ENCODE measurements around the gene RDH11.
A peak's percentile ranks its signal among the peaks of the same experiment; 100 is the strongest.

Gene RDH11

GRCh38 chr14:67703997-67704396 lies 8.4 kb upstream of the RDH11 start:
- DNase-seq = peak; percentile 14

GRCh38 chr14:67701492-67701891 lies 5.9 kb upstream of the RDH11 start, which contains the start of gene RDH12:
RDH12 (plus strand) TSS chr14:67701886; CDS start chr14:67722643, 20,757 bp downstream.
- DNase-seq = peak; percentile 9

- no peak for DNase-seq
Observed at GRCh38 chr14:67698179-67698578, 2.6 kb upstream of the RDH11 start.

GRCh38 chr14:67697006-67697405 lies 1.4 kb upstream of the RDH11 start:
- DNase-seq = no peak

DNA sequence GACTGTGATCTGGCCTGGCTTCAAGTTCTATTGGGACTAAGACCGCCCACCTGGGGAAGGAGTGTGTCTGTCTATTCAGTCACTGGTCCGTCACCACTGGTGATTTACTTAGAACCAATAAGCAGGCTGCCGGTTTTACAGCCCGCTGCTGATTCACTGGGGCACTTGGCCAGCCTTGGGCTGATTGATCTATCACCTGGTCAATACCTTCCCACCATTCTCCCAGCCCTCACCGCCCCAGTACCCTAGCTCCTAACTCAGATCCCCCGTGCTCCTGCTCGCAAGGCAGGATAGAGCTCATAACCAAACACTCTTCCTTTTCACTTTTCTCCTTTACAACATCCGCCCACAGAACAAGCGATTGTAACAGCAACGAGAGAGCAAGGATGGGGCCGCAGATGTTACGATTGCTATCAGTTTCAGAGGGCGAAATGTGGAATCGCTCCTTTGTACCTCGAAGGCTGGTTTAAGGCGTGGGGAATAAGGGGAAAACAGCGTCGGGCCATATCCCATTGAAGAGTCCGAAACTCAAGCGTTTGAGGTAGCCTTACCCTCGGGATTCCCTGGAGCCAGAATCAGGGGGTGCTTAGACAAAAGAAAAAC lies 672 bp downstream of the RDH11 start:
- DNase-seq = peak; percentile 88

DNA sequence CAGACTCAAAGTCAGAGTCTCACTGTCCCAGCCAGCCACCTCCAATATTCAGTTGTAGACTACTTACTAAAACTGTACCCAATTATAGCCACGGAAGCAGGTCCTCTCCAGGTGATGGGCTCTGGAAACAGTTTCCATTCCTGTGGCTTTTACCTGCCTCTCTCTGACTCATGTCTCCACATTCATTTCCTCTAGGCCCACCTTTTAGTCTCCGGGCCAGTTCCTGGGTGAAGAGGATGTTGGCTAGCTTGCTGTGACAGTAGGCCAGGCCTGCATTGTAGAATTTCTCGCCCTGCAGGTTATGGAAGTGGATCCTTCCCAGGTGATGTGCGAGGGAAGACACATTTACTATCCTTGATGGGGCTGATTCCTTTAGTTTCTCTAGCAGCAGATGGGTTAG lies 5.6 kb downstream of the RDH11 start:
- no peak for DNase-seq

DNA sequence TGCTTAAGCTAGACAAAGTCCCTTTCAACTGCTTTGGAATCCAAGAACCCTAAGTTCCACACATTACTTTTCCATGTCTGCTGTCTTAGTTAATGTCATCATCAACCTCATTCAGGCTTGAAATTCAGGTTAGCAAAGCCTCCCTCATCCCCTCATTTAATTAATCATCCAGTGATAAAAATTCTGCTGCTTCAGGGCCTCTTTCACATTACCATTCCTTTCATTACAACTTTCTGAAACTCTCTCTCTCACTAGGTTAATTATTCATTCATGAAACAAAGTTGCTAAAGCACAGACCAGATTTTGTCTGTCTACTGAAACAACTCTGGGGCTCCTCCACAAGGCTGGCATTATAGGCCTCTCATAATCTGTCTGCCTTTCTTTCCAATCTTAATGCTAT lies 11.7 kb downstream of the RDH11 start:
- DNase-seq = no peak

DNA sequence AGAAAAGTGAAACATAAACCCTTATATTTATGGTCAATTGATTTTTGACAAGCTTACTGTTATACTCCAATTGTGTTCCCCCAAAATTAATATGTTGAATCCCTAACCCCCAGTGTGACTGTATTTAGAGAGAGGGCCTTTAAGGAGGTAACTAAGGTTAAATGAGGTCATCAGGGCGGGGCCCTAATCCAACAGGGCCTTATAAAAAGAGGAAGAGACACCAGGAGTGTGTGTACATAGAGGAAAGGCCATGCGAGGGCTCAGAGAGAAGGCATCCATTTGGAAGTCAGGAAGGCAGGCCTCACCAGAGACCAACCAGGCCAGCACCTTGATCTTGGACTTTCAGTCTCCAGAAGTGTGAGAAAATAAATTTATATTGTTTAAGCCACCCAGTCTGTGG lies 14.6 kb downstream of the RDH11 start:
- DNase-seq = peak; percentile 90

DNA sequence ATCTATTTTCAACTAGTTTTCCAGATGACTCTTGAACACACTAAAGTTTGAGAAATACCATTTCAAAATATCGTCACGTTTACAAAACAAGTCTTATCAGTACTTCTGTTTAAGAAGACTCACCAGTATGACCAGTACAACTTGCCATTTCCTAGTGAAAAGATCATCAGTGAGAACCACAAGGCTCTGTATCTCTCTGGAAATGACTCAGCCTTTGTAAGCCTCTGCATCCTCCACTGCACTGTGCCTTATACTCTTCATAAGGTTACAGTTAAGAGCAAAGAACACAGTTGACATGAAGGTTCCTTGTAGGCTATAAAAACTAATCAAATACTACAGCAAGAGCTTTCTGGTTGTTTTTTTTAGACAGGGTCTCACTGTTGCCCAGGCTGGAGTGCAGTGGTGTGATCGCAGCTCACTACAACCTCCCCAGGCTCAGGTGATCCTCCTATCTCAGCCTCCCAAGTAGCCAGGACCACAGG lies 15.4 kb downstream of the RDH11 start:
- DNase-seq = peak; percentile 84

DNA sequence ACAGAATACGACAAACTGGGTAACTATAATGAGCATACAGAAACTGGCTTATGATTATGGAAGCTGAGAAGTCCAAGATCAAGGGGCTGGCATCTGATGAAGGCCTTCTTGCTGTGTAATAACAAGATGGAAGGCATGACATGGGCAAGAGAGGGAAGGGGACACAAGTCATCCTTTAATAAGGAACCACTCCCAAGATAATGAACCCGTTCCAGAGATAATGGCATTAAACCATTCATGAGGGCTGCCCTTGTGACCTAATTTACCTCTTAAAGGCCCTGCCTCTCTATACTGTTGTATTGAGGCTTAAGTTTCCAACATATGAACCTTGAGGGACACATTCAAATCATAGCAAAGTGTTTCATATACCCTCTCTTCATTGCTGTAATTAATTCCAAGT lies 16.6 kb downstream of the RDH11 start:
- no peak for DNase-seq

GRCh38 chr14:67675219-67675582 lies 20.4 kb downstream of the RDH11 start:
- no peak for DNase-seq

GRCh38 chr14:67674480-67675218 lies 20.9 kb downstream of the RDH11 start, which contains the start of gene VTI1B:
VTI1B (minus strand) TSS chr14:67674632; CDS start chr14:67674489, 143 bp downstream.
- DNase-seq = peak; percentile 83

- peak; percentile 71 for DNase-seq
Observed at GRCh38 chr14:67674139-67674479, 21.5 kb downstream of the RDH11 start.

DNA sequence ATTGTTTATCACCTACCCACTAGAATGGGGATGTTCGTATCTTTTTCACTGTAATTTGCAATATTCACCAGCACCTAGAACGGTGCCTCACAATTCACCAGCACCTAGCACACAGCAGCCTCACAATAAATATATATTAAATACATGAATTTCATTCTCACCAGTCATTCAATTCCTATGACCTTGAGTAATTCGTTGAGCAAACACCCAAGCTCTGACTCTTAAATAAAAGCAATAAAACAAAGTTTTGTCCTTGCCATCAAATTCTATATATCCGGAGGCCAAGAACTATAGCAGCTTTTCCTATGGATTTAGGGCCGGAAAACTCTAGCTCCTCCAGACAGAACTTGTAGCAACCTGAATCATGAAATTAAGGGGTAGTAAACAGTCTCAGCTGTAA lies 22.1 kb downstream of the RDH11 start:
- DNase-seq = no peak

GRCh38 chr14:67668559-67668958 lies 27.0 kb downstream of the RDH11 start:
- no peak for DNase-seq

DNA sequence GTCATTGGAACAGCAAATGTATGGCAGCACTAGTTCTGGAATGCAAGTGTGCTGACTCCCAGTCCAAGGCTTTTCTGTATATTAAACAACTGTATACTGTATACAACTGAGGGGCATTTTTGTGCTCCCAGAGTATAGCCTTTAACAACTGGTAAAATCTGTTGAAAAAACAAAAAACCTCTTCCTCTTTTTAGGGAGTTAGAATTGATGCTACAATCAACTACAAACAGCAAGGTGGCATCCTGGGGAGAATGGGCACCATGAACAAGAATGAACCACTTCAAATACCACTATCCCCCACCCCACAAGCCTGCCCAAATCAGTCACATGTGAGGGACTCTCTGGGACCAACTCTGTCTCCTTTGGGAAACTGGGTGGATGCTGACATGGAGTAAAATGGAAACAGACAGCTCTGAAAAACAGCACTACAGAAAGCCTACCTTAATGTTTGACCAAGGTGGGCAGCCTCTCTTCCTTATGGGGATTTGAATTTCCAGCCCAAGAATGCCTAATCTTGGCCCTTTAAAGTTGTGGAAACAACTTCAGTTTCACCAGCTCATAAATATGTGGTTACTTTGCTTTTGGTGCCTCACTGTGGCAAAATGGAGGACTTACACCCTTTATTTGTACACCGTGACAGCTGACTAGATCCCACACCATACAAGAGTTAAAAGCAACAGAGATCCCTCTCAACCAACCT lies 28.7 kb downstream of the RDH11 start:
- DNase-seq = peak; percentile 71

GRCh38 chr14:67665868-67666267 lies 29.7 kb downstream of the RDH11 start:
- peak; percentile 45 for DNase-seq

DNA sequence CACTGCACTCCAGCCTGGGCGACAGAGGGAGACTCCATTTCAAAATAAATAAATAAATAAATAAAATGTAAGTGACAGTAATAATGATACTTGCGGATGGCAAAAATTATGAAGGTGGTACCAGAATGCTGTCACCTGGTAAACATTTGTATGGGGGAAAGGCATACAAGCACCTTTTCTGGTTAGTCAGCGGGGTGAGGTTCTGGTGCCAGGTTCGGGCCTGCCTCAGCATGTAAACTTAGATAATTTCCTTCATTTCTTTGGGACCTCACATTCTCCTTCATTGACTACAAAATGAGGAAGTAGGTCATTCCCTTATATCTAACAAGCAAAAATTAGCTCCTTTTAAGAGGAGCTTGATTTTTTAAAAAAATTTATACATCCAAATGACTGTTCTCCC lies 31.9 kb downstream of the RDH11 start:
- DNase-seq = no peak

DNA sequence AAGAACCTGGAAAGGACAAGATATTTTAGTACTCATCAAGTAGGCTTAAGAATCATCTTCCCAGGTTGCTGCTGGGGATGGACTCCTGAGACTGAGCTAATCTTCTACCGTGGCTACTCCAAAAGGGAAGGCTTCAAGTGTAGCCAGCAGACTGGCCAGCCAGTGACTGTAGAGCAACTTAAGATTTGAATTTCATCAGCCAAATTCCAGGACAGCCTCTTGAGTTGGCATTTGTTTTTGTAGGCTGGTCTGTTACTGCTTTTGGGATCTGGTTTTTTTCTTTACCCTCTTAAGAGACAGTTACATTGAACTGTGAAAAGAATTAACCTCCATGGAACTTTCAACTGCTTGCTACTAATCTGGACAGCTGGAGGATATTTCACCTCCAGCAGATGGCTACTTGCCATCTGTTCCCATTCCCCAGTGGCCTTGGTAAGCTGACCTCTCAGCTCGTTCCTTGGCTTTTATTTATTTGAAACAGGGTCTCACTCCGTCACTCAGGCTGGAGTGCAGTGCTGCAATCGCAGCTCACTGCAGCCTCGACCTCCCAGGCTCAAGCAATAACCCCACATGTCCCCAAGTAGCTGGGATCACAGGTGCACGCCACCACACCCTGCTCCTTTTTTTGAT lies 41.8 kb downstream of the RDH11 start:
- no peak for DNase-seq

- DNase-seq = peak; percentile 28
Observed at GRCh38 chr14:67652189-67652588, 43.4 kb downstream of the RDH11 start.

- no peak for DNase-seq
Observed at GRCh38 chr14:67650694-67651093, 44.9 kb downstream of the RDH11 start.

DNA sequence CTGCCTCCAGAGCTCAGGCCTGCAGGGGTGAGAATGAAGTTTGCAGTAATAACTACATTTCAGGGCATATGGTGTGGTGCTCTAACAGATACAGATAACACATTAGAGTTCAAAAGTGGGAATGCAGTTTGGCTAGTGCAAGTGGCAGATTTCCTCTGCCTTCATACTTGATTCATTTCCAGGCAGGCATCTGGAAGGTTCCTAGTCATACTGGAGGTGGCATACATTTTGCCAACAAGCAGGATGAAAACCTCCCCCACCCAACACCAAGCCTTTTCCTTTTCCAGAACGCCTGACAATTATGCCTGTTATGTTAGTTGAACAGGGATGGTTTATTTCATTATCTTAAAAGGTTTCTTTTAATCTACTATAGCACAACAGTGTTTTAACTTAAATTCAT lies 45.4 kb downstream of the RDH11 start:
- DNase-seq = no peak

DNA sequence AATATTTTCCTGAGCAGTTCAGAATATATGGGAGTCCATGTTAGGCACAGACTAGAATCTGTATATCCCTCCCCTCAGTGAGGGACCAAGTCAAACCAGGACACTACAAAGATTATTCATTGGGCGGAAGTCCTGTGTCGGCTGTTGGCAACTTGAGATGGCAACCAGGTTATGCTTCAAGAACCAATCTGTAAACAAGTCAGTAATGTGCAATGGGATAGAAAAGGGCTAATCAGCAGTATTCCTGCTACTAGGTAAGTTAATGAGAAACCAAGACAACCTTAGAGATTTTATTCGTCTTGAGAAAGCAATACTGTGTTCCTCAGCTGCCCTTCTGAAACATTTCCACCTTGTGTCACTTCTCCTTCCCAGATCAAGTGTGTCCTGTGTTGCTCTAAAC lies 49.4 kb downstream of the RDH11 start:
- DNase-seq = no peak

GRCh38 chr14:67645414-67645813 lies 50.1 kb downstream of the RDH11 start:
- no peak for DNase-seq
